GM20000 (cell line): ENCODE data around the gene RREB1.

ENCODE experiments used
- DNase-seq: peaks from one replicate; pipeline ENCODE4 v3.0.0; 2012; ENCODE audit warnings: low spot score
- TF ChIP-seq, protein P1 (sequence below): IDR thresholded peaks from 2 replicates; pipeline ENCODE4 v1.5.1; 2012; ENCODE audit warnings: mild to moderate bottlenecking, control low read depth; ENCODE audit errors: extremely low read depth, missing control alignments

RREB1 gene

DNA sequence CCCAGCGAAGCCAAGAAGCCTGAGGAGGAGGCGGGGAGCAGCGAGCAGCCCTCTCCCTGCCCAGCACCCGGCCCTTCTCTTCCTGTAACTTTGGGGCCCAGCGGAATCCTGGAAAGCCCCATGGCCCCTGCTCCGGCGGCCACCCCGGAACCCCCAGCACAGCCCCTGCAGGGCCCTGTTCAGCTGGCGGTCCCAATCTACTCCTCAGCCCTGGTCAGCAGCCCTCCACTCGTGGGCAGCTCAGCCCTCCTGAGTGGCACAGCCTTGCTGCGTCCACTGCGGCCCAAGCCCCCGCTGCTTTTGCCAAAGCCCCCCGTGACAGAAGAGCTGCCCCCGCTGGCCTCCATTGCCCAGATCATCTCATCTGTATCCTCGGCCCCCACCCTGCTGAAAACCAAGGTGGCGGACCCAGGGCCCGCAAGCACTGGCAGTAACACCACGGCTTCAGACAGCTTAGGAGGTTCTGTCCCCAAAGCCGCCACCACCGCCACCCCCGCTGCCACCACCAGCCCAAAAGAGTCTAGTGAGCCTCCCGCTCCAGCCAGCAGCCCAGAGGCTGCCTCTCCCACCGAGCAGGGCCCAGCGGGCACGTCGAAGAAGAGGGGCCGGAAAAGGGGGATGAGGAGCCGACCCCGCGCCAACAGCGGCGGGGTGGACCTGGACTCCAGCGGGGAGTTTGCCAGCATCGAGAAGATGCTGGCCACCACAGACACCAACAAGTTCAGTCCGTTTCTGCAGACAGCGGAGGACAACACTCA lies 123.4 kb downstream of the RREB1 start:
- TF ChIP-seq, protein P1, sequence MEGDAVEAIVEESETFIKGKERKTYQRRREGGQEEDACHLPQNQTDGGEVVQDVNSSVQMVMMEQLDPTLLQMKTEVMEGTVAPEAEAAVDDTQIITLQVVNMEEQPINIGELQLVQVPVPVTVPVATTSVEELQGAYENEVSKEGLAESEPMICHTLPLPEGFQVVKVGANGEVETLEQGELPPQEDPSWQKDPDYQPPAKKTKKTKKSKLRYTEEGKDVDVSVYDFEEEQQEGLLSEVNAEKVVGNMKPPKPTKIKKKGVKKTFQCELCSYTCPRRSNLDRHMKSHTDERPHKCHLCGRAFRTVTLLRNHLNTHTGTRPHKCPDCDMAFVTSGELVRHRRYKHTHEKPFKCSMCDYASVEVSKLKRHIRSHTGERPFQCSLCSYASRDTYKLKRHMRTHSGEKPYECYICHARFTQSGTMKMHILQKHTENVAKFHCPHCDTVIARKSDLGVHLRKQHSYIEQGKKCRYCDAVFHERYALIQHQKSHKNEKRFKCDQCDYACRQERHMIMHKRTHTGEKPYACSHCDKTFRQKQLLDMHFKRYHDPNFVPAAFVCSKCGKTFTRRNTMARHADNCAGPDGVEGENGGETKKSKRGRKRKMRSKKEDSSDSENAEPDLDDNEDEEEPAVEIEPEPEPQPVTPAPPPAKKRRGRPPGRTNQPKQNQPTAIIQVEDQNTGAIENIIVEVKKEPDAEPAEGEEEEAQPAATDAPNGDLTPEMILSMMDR, result no peak
- DNase-seq, result no peak

- DNase-seq, result no peak
- TF ChIP-seq, protein P1, result no peak
Observed at GRCh38 chr6:7232351-7232750, 124.6 kb downstream of the RREB1 start.

DNA sequence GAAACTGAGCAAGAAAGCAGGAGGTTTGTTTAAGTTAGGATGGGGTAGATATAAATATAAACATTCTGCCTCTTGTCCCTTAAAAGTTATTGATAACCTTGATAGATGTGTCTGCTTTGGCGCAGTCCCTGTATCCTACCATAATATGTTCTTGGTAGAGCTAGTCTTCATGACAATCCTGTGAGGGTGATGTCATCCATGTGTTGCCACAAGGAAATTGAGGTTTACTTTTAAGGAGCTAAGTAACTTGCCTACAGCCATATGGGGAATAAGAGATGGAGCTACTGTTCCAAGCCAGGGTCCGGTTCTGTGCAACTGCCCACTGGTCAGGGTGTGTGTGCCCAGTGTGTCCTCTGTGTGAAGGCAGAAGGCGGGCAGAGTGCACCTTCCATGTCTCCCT lies 126.8 kb downstream of the RREB1 start:
- DNase-seq, result no peak
- TF ChIP-seq, protein P1, result no peak

DNA sequence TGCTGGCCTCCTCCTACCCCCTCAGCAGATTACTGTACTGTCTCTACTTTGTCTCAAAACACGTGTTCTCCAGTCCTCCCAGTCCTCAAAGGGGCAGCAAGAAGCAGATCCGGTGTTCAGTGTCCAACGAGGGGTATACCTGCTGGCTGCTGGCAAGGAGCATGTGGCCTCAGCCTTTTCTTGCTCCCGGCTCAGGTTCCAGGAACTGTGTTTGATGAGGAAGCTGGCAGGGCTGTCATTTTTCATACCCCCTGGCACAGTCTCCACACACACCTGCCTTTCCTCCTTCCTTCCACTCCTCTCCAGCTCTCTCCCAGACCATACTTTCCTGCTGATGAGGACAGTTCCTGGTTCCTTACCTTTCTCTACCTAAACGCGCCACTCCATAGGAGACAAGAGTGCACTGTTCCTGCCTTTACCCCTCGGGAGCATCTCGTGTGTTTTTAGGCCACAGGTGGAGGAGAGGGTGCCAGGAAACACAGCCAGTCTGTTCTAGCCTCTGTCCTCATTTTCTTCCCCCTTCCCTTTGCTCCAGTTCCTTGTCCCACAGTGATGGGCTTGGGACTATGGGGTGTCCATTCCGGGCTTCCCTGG lies 128.0 kb downstream of the RREB1 start:
- DNase-seq, result no peak
- TF ChIP-seq, protein P1, result no peak

DNA sequence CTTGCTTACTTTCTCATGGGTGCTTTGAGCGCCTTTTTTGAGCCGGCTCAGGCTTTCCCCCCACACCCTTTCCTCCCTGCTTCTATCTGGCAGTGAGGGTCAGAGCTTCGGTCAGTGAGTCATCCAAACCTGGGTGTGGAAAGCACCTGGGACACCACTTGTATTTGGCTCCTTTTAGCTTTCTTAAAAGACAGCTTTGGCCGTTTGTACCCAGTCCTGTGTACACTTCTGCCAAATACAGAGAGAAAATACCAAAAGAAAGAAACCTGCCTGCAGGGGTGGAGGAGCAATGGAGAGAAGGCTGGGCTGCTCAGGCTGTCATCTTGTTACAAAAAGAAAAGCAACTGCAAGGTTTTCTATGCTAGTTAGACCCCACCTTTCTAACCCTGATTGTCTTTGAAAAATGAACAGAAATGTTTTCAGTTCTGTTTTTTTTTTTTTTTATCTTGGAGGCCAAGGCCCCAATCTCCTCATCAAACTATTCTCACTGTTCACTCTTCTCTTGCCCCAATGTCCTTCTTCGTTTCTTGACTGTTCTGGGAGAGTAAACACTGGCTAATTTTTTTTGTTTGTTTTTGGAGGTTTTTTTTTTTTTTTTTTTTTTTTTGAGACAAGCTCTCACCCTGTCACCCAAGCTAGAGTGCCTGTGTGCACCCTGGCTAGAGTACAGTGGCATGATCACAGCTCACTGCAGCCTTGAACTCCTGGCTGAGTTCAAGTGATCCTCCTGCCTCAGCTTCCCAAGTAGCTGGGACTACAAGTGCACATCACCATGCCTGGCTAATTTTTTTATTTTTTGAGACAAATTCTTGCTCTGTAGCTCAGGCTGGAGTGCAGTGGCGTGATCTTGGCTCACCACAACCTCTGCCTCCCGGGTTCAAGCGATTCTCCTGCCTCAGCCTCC lies 128.8 kb downstream of the RREB1 start:
- TF ChIP-seq, protein P1, result no peak
- peak; percentile 68 for DNase-seq

- TF ChIP-seq, protein P1, result no peak
- no peak for DNase-seq
Observed at GRCh38 chr6:7237653-7238188, 130.0 kb downstream of the RREB1 start.
